ENCODE data around the gene AP3D1.

GRCh38 chr19:2192862-2193261 lies 41.5 kb upstream of the AP3D1 start:
- TF ChIP-seq CTCF (IDR thresholded peaks at IDR 0.05) (no peak), POLR2A (IDR thresholded peaks at IDR 0.05) (no peak)
